ENCODE results near the gene CPXM2.

- TF ChIP-seq TAF1 (IDR thresholded peaks at IDR 0.05; ENCODE audit: borderline replicate concordance, insufficient read depth, low read length): no peak
- TF ChIP-seq POLR2AphosphoS5 (IDR thresholded peaks at IDR 0.05; ENCODE audit: low read depth, low read length): no peak
- no peak for TF ChIP-seq SIN3A (IDR thresholded peaks at IDR 0.05; ENCODE audit: borderline replicate concordance, insufficient read depth, low read length)
- TF ChIP-seq, protein P1, sequence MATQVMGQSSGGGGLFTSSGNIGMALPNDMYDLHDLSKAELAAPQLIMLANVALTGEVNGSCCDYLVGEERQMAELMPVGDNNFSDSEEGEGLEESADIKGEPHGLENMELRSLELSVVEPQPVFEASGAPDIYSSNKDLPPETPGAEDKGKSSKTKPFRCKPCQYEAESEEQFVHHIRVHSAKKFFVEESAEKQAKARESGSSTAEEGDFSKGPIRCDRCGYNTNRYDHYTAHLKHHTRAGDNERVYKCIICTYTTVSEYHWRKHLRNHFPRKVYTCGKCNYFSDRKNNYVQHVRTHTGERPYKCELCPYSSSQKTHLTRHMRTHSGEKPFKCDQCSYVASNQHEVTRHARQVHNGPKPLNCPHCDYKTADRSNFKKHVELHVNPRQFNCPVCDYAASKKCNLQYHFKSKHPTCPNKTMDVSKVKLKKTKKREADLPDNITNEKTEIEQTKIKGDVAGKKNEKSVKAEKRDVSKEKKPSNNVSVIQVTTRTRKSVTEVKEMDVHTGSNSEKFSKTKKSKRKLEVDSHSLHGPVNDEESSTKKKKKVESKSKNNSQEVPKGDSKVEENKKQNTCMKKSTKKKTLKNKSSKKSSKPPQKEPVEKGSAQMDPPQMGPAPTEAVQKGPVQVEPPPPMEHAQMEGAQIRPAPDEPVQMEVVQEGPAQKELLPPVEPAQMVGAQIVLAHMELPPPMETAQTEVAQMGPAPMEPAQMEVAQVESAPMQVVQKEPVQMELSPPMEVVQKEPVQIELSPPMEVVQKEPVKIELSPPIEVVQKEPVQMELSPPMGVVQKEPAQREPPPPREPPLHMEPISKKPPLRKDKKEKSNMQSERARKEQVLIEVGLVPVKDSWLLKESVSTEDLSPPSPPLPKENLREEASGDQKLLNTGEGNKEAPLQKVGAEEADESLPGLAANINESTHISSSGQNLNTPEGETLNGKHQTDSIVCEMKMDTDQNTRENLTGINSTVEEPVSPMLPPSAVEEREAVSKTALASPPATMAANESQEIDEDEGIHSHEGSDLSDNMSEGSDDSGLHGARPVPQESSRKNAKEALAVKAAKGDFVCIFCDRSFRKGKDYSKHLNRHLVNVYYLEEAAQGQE (IDR thresholded peaks at IDR 0.05; ENCODE audit: insufficient read depth in 1 of 2, low read depth in 2 of 2, low read length in 2 of 2): no peak
- TF ChIP-seq FOXP2 (optimal IDR thresholded peaks at IDR 0.05; ENCODE audit: borderline replicate concordance, extremely low read depth, extremely low read length, insufficient read depth): no peak
Observed at GRCh38 chr10:123860856-123861255, 30.8 kb downstream of the CPXM2 start.
